HG03457 (cell line): ENCODE measurements around the gene LTK.
"Not testable (repeated sequence)": the region's sequence is repeated elsewhere in the genome, so short reads cannot be mapped to it uniquely, and the experiment has no call there.

ENCODE experiments used
- ATAC-seq: cut with Tn5 transposase; IDR thresholded peaks from one replicate; pipeline ENCODE4 v1.9.1; 2021; ENCODE audit warnings: moderate number of reproducible peaks; ENCODE audit not compliant: unreplicated experiment

Gene LTK

DNA sequence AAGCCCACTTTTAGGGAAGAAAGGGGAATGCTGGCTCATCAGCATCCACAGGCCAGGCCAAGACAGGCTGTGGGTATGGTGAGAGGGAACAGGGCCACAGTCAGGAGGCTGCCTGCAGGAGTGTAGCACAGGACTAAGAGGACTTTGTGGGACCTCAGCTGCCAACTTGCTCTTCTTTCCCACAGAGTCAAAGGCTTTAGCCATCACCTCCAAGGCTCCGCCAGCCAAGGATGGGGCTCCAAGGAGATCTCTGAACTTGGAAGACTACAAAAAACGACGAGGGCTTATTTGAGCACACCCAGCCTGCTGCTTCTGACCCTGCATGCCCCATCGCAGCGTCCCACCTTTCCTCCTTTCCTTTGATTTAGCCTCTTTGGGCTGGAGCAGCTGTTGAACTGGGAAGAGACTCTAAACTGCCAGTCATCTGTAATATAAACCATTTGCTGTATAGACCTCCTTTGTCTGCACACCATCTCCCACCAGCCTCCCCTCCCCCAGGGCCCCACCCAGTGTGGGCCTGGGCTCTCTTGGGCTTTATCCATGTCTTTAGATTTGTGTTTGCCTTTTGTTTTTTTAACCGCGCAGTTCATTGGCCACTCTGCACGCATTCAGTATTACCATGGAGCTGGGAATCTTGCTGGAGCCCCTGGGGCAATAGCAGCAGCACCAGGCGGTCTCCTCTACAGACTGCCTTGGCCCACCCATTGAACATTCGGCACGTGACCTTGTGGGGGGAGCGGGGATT lies 33.1 kb downstream of the LTK start:
- no peak for ATAC-seq

DNA sequence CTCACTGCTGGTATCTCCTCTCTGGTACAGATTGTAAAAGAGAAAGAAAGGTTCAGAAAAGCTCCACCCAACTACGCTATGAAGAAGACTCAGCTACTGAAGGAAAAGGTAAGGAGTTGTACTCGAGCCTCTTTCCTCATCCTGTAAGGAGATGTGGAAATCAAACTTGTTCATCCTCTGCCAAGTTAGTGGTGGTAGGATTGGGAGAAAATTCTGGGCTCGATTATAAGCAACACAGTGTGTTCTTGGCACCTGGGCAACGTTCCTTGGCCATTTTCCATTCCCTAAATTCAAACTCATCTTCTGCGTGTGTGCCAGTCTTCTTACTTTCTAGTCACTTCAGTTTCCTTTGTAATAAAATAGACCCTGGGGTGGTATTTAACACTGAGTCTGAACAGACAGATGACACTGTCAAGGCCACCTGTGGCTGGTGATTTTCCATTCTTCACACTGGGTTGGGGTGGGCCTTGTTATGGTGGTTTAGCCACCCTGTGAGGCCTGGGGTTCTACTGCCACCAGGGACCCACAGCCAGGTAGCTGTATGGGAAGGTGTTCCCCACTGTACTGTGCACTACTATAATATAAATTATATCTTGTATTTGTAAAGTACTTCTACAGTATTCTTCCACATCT lies 37.1 kb downstream of the LTK start:
- no peak for ATAC-seq

DNA sequence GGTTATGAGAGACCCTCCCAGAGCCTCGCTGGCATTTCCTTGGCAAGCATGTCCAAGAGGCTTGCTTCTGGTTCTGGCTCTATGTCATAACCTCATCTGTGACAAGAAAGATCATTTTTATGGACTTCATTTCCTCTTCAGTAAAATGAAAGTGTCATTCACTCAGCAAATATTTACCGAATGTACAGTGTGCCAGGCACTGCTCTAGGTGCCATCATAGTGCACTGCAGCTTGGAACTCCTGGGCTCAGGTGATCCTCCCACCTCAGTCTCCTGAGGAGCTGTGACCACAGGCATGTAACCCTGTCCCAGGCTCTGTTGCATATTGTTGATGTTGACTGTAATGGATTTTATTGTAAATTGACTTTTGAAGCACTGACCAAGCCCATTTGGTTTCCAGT lies 38.7 kb downstream of the LTK start:
- ATAC-seq: no peak

DNA sequence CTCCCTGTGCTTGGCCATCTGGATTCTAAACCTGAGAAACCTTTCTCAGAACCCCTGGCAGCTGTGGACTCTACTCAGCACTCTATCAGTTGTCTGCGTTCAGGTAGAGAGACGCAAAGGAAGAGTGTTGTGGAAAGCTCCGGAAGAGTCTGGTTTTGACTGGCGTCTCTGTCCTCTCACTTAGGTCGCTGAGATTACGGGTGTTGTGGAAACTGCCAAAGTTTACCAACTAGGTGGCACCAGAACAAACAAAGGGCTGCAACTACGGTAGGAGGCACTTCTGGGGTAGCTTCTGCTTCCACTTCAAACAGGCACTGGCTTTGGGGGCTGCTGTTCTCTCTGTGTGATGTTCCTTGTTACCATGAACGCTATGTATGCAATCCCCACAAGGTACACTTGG lies 39.2 kb downstream of the LTK start:
- ATAC-seq: no peak

DNA sequence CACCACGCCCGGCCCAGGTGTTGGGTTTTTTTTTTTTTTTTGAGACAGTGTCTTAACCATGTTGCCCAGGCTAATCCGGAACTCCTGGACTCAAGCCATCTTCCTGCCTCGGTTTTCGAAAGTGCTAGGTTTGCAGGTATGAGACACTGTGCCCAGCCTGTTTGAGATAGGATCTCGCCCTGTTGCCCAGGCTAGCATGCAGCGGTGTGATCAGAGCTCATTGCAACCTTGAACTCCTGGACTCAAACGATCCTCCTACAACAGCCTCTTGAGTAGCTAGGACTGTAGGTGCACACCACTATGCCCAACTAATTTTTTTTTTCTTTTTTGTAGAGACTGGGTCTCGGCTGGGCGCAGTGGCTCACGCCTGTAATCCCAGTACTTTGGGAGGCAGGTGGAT lies 40.2 kb downstream of the LTK start:
- ATAC-seq: no peak

DNA sequence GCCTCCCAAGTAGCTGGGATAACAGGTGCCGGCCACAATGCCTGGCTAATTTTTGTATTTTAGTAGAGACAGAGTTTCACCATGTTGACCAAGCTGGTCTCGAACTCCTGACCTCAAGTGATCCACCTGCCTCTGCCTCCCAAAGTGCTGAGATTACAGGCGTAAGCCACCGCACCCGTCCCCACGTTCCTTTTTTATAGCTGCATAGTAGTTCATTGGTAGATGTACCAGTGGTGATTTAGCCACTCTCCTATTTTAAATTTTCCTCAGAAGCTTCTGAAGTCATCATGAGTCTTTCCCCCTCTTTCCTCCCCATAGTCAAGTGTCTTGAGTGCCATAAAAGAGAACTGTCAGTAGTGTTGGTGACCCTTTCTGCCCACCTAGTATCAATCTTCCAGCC lies 44.0 kb downstream of the LTK start:
- ATAC-seq: not testable (repeated sequence)

DNA sequence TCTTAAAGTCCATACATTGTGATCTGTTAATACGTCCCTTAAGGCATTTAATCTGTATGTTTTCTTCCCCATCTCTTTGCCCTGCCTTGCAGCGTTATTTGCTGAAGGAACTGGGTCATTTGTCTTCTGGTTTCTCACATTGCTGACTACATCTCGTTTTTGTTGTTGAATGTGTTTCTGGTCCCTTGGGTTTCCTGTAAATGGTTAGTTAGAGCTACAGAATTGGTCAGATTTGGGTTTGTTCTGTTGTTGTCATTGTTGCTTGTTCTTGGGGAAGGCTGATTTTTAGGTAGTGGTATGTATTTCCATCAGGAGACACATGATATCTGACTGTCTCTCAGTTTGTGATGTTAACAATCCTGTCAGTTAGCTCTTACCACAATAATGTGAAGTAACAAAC lies 46.9 kb downstream of the LTK start:
- no peak for ATAC-seq

DNA sequence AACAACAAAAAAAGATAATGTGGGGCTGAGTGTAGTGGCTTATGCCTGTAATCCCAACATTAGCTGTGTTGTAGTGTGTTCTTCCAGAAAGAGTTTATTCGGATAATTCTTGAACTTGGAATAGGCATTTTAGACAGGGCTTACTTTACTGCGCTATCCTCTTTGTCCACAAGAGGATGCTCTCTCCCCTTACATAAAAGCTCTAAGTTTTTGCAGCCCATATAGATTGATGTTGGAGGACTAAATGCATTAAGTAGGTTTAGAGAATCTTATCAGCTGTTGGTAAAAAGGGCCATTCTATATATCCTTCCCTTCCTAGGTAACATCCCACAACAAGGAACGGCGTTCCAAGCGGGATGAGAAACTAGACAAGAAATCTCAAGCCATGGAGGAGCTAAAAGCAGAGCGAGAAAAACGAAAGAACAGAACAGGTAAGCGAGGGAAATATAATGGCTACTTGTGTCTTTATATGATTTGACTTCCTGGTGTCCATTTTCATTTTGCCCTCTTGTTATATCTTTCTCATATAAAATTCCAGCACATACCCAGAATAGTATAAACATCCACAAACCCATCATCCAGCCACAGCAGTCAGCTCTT lies 47.7 kb downstream of the LTK start:
- ATAC-seq: no peak

DNA sequence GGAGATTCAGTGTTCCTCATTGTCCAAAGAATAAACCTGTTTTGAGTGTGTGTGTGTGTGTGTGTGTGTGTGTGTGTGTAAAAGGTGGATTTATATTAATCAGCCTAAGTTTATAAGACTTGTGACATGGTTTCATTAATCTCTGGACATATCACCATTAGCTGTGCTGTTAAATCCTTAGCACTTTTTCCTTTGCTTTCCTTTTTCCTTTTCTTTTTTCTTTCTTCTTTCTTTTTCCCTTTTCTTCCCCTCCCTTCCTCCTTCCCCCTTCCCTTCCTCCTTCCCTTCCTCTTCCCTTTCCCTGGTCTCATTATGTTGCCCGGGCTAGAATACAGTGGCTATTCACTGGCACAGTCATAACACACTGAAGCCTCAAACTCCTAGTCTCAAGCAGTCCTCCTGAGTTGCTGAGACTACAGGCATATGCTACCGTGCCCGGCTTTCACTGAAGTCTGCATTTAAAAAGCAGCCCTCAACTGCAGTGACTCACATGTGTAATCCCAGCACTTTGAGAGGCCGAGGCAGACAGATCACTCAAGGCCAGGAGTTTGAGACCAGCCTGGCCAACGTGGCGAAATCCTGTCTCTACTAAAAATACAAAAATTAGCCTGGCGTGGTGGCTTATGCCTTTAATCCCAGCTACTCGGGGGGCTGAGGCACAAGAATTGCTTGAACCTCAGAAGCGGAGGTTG lies 48.6 kb downstream of the LTK start:
- no peak for ATAC-seq

DNA sequence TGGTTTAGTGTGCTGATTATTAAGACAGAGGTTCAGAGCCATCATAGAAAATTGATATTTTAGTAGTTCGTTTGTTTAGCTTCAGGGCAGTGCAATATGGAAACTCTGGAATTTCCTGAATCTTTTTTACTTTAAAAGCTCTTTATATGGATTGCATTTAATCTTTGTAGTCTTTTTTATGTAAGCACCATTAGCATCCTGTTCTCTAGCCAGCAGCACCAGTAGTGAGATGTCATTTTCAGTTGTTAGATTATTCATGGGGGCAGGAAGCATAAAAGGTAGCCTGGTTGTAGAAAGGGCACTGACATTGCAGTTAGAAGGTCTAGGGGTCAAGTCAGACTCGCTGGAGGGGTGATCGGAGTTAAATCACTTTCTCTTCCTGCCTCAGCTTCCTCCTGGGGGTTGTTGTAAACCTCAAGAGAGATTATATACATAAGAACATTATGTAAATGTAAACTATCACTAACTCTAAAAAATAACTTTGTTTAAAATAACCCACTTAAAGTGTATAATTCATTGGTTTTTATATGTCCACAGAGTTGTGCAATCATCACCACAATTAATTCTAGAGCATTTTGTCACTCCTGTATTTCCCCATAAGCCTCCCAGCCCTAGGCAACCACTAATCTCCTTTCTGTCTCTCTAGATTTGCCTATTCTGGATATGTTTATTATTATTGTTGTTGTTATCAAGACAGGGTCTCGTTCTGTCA lies 51.4 kb downstream of the LTK start:
- ATAC-seq: no peak
